HG02623 (cell line): ENCODE data around the gene MALSU1.

Experiments
- ATAC-seq: cut with Tn5 transposase; IDR thresholded peaks from one replicate; pipeline ENCODE4 v1.9.1; 2021; ENCODE audit warnings: moderate library complexity; ENCODE audit not compliant: unreplicated experiment

MALSU1 gene

DNA sequence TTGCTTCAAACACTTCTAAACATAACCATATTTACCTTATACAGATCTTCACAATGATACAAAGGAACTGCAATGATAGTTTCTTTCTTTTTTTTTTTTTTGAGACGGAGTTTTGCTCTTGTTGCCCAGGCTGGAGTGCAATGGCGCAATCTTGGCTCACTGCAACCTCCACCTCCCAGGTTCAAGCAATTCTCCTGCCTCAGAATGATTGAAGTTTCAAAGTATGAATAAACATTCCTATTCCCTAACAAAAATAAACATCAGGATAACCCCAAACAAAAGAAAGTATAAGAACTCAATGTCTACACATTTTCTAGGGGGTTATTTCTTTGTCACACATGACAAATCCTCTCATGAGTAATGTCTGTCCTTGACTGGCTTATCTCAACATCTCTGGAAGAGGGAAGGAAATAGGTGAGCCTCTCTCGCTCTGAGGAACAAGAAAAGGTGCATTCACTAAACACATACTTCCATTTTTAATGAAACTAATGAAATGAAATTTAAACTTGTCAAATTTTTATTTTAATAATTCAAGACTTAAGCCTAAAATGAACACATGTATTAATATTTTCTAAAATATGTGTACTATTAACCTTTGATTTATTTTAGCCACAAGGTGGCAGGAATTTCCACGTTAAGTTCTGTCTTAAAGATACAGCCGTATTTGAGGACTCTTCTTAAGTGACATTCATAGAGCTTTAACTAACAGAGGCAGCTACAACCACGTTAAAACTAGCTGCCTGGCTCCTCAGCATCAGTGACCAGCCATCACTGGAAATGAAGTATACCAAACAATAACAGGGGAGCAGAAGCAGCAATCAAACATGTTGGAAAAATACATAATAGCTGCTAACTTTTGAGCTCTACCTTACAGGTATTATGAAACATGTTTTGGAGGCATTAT, 58.3 kb downstream of the MALSU1 start:
- no peak for ATAC-seq

GRCh38 chr7:23358152-23358674, 59.1 kb downstream of the MALSU1 start:
- no peak for ATAC-seq
